Measurements from ENCODE around the gene LTA. TPM values are rescaled to one million over a fixed set of nuclear protein-coding genes. Genes with fewer than 3 reads are reported as not detected.

The LTA gene
- total RNA-seq, 1 experiment from 2014 or later = not detected

DNA sequence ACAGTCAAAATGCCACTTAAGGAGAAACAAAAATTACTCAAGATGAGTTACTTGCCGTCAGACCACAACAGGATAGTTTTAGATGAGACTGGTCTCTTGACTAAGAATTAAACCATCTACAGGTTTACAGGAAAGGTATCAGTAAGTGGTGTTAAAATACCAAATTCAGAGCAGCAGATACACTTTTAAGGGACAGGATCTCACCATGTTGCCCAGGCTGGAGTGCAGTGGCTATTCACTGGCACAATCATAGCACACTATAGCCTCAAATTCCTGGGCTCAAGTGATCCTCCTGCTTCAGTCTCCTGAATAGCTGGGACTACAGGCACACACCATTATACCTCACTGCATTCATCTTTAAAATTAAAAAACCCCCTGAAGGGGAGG lies 38.6 kb upstream of the LTA start:
- H3K9ac ChIP-seq (ENCODE audit: extremely low read depth, insufficient read length, low read length) = no peak overlapping the region
- TF ChIP-seq, protein P1, sequence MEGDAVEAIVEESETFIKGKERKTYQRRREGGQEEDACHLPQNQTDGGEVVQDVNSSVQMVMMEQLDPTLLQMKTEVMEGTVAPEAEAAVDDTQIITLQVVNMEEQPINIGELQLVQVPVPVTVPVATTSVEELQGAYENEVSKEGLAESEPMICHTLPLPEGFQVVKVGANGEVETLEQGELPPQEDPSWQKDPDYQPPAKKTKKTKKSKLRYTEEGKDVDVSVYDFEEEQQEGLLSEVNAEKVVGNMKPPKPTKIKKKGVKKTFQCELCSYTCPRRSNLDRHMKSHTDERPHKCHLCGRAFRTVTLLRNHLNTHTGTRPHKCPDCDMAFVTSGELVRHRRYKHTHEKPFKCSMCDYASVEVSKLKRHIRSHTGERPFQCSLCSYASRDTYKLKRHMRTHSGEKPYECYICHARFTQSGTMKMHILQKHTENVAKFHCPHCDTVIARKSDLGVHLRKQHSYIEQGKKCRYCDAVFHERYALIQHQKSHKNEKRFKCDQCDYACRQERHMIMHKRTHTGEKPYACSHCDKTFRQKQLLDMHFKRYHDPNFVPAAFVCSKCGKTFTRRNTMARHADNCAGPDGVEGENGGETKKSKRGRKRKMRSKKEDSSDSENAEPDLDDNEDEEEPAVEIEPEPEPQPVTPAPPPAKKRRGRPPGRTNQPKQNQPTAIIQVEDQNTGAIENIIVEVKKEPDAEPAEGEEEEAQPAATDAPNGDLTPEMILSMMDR (conservative IDR thresholded peaks at IDR 0.05) = no peak
- no peaks in the 10 kb centered on the region for H3K9me3 Mint-ChIP-seq
- no peaks in the 10 kb centered on the region for H3K23me2 ChIP-seq (ENCODE audit: insufficient read length, low read depth, low read length, poor library complexity, severe bottlenecking)
- no peaks in the 10 kb centered on the region for H3K27me3 Mint-ChIP-seq (ENCODE audit: low read depth)
- no peak overlapping the region for H3K14ac ChIP-seq (ENCODE audit: insufficient read depth, low read length)
- H2BK120ac ChIP-seq (ENCODE audit: low read depth, low read length, poor library complexity, severe bottlenecking) = no peak overlapping the region
- peaks cover 75 to 90% (median 85%) of the 10 kb centered on the region in 3 experiments for H3K36me3 Mint-ChIP-seq (ENCODE audit: insufficient read depth in 1 of 3, low read depth in 3 of 3)
- H3T11ph ChIP-seq (ENCODE audit: low read length) = no peak overlapping the region
- no peak overlapping the region for H2BK12ac ChIP-seq (ENCODE audit: insufficient read length, low read depth, low read length)
- peaks cover 2% of the 10 kb centered on the region; the same call in 1 of the 2 replicates for H3K79me2 ChIP-seq (ENCODE audit: insufficient read depth, low read length)
- no peak overlapping the region for H2BK15ac ChIP-seq (ENCODE audit: low read depth, low read length)
- H2BK5ac ChIP-seq (ENCODE audit: insufficient read length, low read length) = no peak overlapping the region
- H3K9me3 ChIP-seq (ENCODE audit: control insufficient read depth, low read depth, low read length) = no peaks in the 10 kb centered on the region
- no peak overlapping the region for H3K4ac ChIP-seq (ENCODE audit: low read depth, low read length)
- no peak overlapping the region for H2AFZ ChIP-seq (ENCODE audit: low read length)
- H4K20me1 ChIP-seq (ENCODE audit: control insufficient read depth, insufficient read depth, insufficient read length) = peaks cover 4% of the 10 kb centered on the region
- no peak overlapping the region for H3K23ac ChIP-seq (ENCODE audit: insufficient read length, low read depth, low read length)
- H3K79me1 ChIP-seq (ENCODE audit: insufficient read depth, low read depth, low read length, poor library complexity, severe bottlenecking) = peaks cover 11% of the 10 kb centered on the region
- H3K27ac ChIP-seq (ENCODE audit: insufficient read length, low read depth, low read length) = no peak overlapping the region
- H3K4me1 Mint-ChIP-seq = peaks cover 28 to 39% of the 10 kb centered on the region in 2 experiments
- no peak overlapping the region for H3K18ac ChIP-seq (ENCODE audit: insufficient read length, low read depth, low read length)
- H3K56ac ChIP-seq (ENCODE audit: insufficient read length, low read depth, low read length) = no peak overlapping the region
- no peak overlapping the region for H2BK20ac ChIP-seq (ENCODE audit: low read depth, low read length, poor library complexity, severe bottlenecking)
- no peaks in the 10 kb centered on the region for H3K27me3 ChIP-seq (ENCODE audit: insufficient read depth, low read length)
- H3K4me1 ChIP-seq (ENCODE audit: insufficient read depth, low read length) = no peaks in the 10 kb centered on the region; the same call in 1 of the 2 replicates
- no peak overlapping the region for H3K4me3 Mint-ChIP-seq
- no peak overlapping the region for H4K91ac ChIP-seq (ENCODE audit: insufficient read length, low read depth, low read length)
- H3K27ac Mint-ChIP-seq = peak overlapping the region in 2 of 3 experiments; percentile 38 to 40; a peak in 2 of 7 replicates
- no peak overlapping the region for H4K8ac ChIP-seq (replicated peaks; ENCODE audit: insufficient read length, low read depth, low read length)
- no CpG with 5 or more reads among the region's 1 CpG for WGBS (ENCODE audit: extremely low coverage, insufficient read length, low lambda C conversion rate)
- no peak overlapping the region for H4K5ac ChIP-seq (ENCODE audit: insufficient read length, low read depth, low read length)
- DNase-seq = no peak
- H3K4me2 ChIP-seq (ENCODE audit: insufficient read depth, insufficient read length, low read length) = no peak overlapping the region
- no peak overlapping the region for H2AK5ac ChIP-seq (ENCODE audit: insufficient read length, low read length)

All from H9 (cell line).